Motor neuron (in vitro differentiated cells): Measurements from ENCODE around the gene GRID1. TPM values are rescaled to one million over a fixed set of nuclear protein-coding genes. Genes with fewer than 3 reads are reported as not detected.
"Not testable (repeated sequence)": the region's sequence is repeated elsewhere in the genome, so short reads cannot be mapped to it uniquely, and the experiment has no call there.

Experiments
- ATAC-seq, 8 experiments: fragments of 200-7000 bp; cut with Tn5 transposase; replicated peaks in 6 of 8; 2 replicates each; pipeline ENCODE4 v1.8.0; 2021; ENCODE audit warnings: mild to moderate bottlenecking in 8 of 8, moderate library complexity in 8 of 8
- H3K27ac ChIP-seq, 2 donors: fragments of 250-450 bp; sonication (Bioruptor Pico); 2 replicates each; pipeline ENCODE4 v1.9.0; 2021; ENCODE audit warnings: antibody characterized with exemption in 2 of 2, mild to moderate bottlenecking in 2 of 2, moderate library complexity in 1 of 2
- H3K4me1 ChIP-seq, 2 donors: fragments of 250-450 bp; sonication (Bioruptor Pico); replicated peaks in 1 of 2; 2 replicates each; pipeline ENCODE4 v1.6.1; 2021; ENCODE audit warnings: antibody characterized with exemption in 2 of 2, mild to moderate bottlenecking in 2 of 2, moderate library complexity in 1 of 2
- H3K4me3 ChIP-seq, 5 donors: fragments of 250-450 bp; sonication (Bioruptor Pico); 2 replicates each; pipeline ENCODE4 v1.9.0; 2021; ENCODE audit warnings: antibody characterized with exemption in 5 of 5, mild to moderate bottlenecking in 5 of 5, moderate library complexity in 4 of 5
- WGBS, 10 experiments: fragments of 450-650 bp; shearing (Covaris generic); methylation state at CpG; one replicate each; pipeline ENCODE4 v1.0.0; 2022; 5-methylcytosine and 5-hydroxymethylcytosine counted together
- in situ Hi-C, 9 experiments: fragments of 400-800 bp; cut with MboI; loops; one replicate each; pipeline ENCODE4 v1.15.0; 2021; ENCODE audit warnings: low sequenced_read_pairs in 9 of 9, low pct_unique_long_range_greater_than_20kb in 2 of 9; ENCODE audit not compliant: unreplicated experiment in 9 of 9
- total RNA-seq, 8 experiments: library from RNA; unstranded; fragments of 300-600 nt; gene quantifications; 2 replicates each; pipeline versions ENCODE4 v1.2.3 to v1.2.4, GENCODE V29; 2022

The GRID1 gene
- total RNA-seq, 8 experiments from 2014 or later: 0.15 to 10.0 (median 6.0) TPM

DNA sequence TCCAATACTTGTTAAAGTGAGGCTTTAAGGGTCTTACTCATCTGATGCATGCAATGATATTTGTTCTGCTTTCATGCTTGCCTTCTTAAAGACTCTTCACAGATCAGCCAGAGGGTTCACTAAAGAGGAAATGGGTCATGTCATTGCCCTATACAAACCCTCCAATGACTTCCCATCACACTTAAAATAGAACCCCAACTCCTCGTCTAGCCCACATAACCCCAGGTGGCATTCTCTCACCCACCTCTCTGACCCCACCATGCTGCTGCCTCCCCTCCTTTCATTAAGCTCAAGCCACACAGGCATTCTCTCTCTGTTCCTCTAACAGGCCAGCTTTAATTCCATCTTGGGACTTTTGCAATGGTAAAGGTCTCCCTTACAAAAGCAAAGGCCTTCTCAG, 253.6 kb downstream of the GRID1 start:
- ATAC-seq: no peak
- Histone ChIP-seq H3K27ac (no peak overlapping the region), H3K4me1 (no peaks in the 10 kb centered on the region), H3K4me3 (no peak overlapping the region)
- in situ Hi-C loops: no loop called here
- 0 to 100% (median 29%) methylated on average over 1 of the region's 1 CpG; no CpG with 5 or more reads in 7 of the 10 experiments for WGBS, 10 experiments

DNA sequence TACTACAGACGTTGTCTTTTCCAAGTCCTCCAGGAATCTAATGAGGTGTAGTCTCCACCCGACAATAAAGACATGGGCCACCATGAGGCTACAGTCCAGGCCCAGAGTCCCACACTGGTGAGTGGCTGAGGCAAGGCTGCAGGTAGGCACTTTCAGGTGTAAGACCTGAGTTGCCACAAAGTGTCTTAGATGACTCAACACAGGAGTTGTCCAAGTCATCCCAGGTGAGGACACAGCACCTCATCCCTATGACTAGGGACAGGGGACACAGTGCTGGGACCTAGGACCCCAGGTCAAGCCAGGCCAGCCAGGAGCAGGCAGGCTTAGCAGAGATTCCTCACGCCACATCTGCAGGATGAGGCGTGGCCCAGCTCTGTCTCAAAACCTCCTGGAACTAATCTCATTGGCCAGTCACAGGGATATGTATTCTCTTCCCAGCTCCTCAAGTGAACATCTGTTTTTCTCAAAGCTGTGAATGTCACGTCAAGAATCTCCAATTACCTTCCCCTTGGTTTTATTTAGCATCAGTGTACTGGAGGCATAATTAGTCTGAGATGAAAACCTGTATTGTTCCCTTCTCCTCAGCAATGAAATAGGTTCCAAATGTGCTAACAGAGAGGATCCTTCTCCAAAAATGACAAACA, 254.6 kb downstream of the GRID1 start:
- in situ Hi-C loops: no loop called here
- Histone ChIP-seq H3K27ac (no peak overlapping the region), H3K4me1 (no peaks in the 10 kb centered on the region), H3K4me3 (no peak overlapping the region)
- peak in 1 of 8 experiments; percentile 62 for ATAC-seq
- 11 to 80% (median 44%) methylated on average over 1 to 3 of the region's 5 CpGs; no CpG with 5 or more reads in 3 of the 10 experiments for WGBS, 10 experiments

DNA sequence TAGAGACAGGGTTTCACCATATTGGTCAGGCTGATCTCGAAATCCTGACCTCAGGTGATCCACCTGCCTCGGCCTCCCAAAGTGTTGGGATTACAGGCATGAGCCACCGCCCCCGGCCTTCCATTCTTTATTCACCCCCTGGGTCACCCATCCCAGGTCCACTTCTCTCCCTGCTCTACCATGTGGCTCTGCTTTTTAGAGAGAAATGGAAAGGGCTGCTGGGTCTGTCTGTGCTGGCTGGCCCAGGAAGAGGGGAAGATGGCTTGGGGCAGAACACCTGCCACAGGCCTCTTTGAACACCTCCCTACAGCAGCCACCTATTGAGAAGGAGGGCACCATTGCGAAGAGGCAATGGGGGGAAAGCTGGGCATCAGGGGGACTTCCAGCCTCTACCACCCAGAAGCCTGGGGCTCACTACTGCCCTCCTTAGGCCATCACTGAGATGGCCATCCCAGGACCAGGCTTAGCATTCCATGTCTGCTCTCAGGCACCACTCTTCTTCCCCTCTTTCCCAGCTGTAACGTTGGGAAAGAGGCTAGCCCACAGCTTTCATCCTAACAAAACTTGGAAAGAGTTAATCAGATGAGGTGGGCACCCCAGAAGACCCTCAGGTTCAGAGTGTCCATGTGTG, 256.3 kb downstream of the GRID1 start:
- Histone ChIP-seq H3K4me1 (no peaks in the 10 kb centered on the region), H3K27ac (no peak overlapping the region), H3K4me3 (no peak overlapping the region)
- no peak for ATAC-seq
- in situ Hi-C loops: no loop called here
- WGBS, 10 experiments: 0 to 100% (median 81%) methylated on average over 1 to 3 of the region's 6 CpGs; no CpG with 5 or more reads in 2 of the 10 experiments

DNA sequence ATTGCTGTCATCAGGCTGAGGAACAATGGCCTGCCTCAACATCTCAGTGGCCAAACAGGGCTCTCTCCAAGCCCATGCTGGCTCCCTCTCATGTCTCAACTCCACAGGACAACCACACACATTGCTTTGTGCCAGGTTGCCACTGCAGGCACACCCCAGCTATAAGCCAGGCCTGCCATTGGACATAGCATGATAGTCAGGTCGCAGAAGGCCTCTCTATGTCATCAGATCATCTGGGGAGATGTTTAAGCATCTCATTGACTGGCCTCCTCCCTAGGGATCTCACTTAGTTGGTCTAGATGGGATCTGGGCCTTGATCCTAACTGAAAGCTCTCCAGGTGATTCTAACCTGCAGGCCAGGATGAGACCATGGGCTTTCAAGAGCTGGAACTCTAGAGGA, 257.2 kb downstream of the GRID1 start:
- Histone ChIP-seq H3K4me1 (no peaks in the 10 kb centered on the region), H3K4me3 (no peak overlapping the region), H3K27ac (no peak overlapping the region)
- in situ Hi-C loops: no loop called here
- 20 to 100% (median 80%) methylated on average over 1 of the region's 1 CpG; no CpG with 5 or more reads in 5 of the 10 experiments for WGBS, 10 experiments
- ATAC-seq: no peak

DNA sequence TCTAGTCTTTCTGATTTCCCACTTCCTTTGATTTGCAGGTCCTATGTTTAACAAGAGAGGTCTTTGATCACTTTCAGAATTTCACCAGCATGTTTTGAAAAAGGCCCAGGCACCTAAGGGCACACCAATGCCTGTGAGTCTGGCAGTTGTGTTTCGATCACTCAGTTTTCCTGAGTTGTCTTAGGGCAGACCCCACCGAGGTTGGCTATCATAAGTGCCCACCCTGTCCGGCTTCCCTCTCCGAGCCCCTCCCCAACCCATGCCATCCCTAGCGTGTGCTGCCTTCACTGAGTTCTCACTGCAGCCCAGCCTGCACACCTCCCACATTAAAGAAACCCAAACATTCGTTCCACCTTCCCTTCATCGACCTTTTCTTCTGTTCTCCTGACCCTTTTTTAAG, 257.9 kb downstream of the GRID1 start:
- WGBS, 10 experiments: 10 to 100% (median 70%) methylated on average over 2 to 7 of the region's 7 CpGs; no CpG with 5 or more reads in 3 of the 10 experiments
- Histone ChIP-seq H3K4me3 (no peak overlapping the region), H3K27ac (no peak overlapping the region), H3K4me1 (no peaks in the 10 kb centered on the region)
- in situ Hi-C loops: no loop called here
- ATAC-seq: no peak

DNA sequence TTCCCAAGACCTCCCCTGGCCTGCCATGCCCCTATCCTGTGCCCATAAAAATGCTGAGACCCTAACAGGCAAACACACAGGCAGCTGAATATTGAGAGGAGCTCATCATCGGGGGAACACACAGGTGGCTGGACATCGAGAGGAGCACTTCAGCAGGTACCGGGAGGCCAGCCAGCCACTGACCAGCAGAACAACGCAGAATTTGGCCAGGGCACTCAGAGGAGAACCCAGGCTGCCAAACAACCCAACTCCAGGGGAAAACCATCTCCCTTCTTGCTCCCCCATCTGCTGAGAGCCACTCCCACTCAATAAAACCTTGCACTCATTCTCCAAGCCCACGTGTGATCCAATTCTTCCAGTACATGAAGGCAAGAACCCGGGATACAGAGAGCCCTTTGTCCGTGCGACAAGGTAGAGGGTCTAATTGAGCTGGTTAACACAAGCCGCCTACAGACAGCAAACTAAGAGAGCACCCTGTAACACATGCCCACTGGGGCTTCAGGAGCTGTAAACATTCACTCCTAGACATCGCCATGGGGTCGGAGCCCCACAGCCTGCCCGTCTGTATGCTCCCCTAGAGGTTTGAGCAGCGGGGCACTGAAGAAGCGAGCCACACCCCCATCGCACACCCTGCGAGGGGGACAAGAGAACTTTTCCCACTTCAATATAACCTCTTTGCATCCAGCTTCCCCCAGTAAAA, 258.8 kb downstream of the GRID1 start:
- 40 to 100% (median 80%) methylated on average over 1 to 5 of the region's 16 CpGs; no CpG with 5 or more reads in 1 of the 10 experiments for WGBS, 10 experiments
- ATAC-seq, H3K27ac ChIP-seq, in situ Hi-C loops, H3K4me1 ChIP-seq, H3K4me3 ChIP-seq: not testable (repeated sequence)

DNA sequence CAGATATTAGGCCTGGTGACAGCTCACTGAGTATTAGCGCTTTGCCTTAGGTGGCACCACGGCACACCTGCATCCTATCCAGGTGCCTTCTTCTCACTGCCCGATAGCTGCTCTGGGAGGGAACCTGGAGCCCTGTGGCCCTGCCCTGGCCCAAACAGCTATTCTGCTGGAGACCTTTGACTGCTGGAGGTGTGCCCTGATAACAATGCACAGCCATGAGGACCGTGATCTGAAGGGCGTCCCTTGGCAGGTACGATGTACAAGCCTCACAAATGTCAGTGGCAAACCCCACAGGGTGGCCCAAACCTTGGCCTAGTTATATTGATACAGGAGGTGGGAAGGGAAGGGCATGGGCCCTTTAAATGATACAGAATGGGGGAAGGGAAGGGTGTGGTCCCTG, 259.5 kb downstream of the GRID1 start:
- no peak for ATAC-seq
- no peak overlapping the region for H3K27ac ChIP-seq
- H3K4me1 ChIP-seq: no peaks in the 10 kb centered on the region
- in situ Hi-C loops: no loop called here
- no peak overlapping the region for H3K4me3 ChIP-seq
- WGBS, 10 experiments: 80 to 100% (median 91%) methylated on average over 1 to 3 of the region's 6 CpGs; no CpG with 5 or more reads in 6 of the 10 experiments

DNA sequence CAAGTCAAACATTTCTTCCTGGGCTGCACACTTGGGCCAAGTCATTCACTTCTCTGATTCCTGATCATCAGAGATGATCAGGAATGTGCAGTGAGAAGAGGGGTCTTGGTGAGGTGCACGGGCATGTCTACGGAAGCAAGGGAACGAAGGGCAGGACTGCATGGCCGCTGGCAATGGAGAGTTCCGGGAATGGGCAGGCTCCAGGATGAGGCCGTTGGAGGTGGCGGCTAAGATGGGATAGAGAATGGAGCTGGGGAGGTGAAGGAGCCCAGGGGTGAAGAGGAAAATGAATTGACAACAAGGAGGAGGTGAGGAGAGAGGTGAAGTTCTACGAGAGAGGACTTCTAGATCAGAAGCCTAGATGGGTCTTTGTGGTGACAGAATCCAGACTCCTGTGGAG, 260.0 kb downstream of the GRID1 start:
- H3K4me1 ChIP-seq: no peaks in the 10 kb centered on the region
- no peak overlapping the region for H3K27ac ChIP-seq
- WGBS, 10 experiments: 60 to 100% (median 84%) methylated on average over 1 to 7 of the region's 8 CpGs; no CpG with 5 or more reads in 2 of the 10 experiments
- ATAC-seq: no peak
- no peak overlapping the region for H3K4me3 ChIP-seq
- in situ Hi-C loops: no loop called here

DNA sequence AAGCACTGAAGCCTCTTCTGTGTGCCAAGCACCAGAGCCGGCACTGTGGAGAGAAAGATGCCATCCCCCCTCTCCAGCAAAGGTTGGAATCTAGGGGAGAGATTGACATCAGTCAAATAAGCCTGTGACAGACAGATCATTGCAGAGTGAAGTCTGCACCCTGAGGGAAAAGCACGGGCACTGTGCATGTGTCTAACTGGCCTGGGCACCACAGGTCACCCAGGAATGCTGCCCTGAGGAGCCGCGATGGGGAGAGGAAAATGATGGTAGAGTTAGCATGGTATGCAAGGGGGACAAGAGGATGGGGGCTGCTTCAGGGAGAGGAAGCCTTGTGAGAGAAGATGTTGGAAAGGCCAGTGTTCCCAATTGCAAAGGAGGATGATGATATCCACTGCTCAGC, 261.0 kb downstream of the GRID1 start:
- no peak overlapping the region for H3K27ac ChIP-seq
- H3K4me1 ChIP-seq: no peaks in the 10 kb centered on the region
- no peak overlapping the region for H3K4me3 ChIP-seq
- ATAC-seq: no peak
- 67 to 100% (median 67%) methylated on average over 1 of the region's 4 CpGs; no CpG with 5 or more reads in 7 of the 10 experiments for WGBS, 10 experiments
- in situ Hi-C loops: no loop called here

DNA sequence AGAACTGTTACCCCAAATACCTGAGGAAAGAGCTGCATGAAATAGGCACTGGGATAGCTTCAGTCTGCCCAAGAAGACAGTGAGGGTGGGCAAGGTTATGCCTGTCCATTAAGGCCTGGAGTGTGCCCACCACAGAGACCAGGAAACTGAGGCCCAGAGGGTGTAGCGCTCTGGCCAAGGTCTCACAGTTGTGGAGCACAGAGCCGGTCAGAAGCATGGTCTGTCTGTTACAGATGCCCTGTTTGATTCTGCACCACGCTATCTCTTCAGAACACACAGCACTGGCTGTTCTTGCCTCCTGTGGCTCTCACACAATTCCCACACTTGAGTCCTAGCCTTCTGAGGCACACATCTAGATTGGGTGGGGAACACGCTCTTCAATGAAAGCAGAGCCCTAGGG, 261.4 kb downstream of the GRID1 start:
- no peak overlapping the region for H3K4me3 ChIP-seq
- no peak for ATAC-seq
- H3K4me1 ChIP-seq: peaks cover 0 to under 1% of the 10 kb centered on the region in 2 donors
- in situ Hi-C loops: no loop called here
- H3K27ac ChIP-seq: no peak overlapping the region
- 20 to 100% (median 100%) methylated on average over 1 to 2 of the region's 4 CpGs; no CpG with 5 or more reads in 5 of the 10 experiments for WGBS, 10 experiments

DNA sequence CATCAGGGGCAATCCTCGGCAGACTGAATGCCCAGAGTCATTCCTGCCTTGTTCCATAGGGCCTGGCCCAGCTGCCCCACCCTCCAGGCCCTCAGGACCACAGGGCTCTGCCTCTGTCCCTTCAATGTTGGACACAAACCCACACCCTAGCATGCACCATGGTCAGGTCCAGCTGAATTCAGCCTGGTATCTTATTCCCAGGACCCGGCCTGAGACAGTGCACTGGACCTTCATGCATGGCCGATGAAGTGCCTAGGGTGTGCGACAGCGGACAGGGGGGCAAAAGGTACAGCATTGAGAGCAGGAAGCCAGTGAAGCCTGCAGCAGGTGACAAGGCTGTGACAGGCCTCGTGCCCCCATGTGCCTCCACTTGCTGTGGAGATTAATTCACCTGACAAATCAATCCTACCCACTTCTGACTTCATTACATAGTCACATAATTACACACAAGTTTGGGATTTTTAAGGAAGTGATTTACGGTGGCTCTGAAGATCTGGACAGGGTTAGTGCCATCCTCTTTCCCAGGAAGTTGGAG, 261.9 kb downstream of the GRID1 start:
- in situ Hi-C loops: no loop called here
- Histone ChIP-seq H3K4me1 (peaks cover under 1 to 5% of the 10 kb centered on the region in 2 donors), H3K27ac (no peak overlapping the region), H3K4me3 (no peak overlapping the region)
- WGBS, 10 experiments: 0 to 100% (median 79%) methylated on average over 1 to 3 of the region's 7 CpGs; no CpG with 5 or more reads in 4 of the 10 experiments
- ATAC-seq: no peak

DNA sequence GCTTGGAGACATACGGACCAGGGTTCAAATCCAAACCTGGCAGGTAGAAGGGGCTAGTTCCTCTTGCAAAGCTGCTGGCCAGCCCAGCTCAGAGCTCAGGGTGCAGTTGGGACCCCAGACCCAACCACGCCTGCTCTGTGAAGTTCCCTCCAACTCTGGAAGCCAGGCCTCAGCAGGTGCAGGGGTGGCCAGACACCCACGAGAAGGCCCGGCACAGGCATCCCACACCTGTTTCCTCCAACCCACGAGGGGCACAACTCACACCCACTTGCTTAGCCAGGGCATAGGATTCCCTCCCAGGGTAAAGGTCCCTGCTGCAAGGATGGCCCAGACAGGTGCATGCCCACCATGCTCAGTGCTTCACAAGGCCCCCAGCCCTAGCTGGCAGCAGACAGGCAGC, 262.4 kb downstream of the GRID1 start:
- Histone ChIP-seq H3K4me3 (no peak overlapping the region), H3K4me1 (peaks cover 4 to 7% of the 10 kb centered on the region in 2 donors), H3K27ac (no peak overlapping the region)
- in situ Hi-C loops: no loop called here
- no peak for ATAC-seq
- 0 to 100% (median 89%) methylated on average over 1 to 3 of the region's 5 CpGs; no CpG with 5 or more reads in 4 of the 10 experiments for WGBS, 10 experiments
